SKM-1 (cell line): ENCODE results near the gene RPS4Y1.

ENCODE experiments used
- DNase-seq: peaks from one replicate; lab custom pipeline; 2025; ENCODE audit not compliant: unreplicated experiment; lab: John Stamatoyannopoulos, UW

The RPS4Y1 gene

GRCh38 chrY:2874211-2874610 is 32.8 kb downstream of the RPS4Y1 start:
- DNase-seq, result no peak

- DNase-seq, result no peak
These were observed 42.2 kb downstream of the RPS4Y1 start for GRCh38 chrY:2883561-2883960.

GRCh38 chrY:2885880-2886279 is 44.5 kb downstream of the RPS4Y1 start:
- no peak for DNase-seq

GRCh38 chrY:2887386-2887785 is 46.0 kb downstream of the RPS4Y1 start:
- no peak for DNase-seq

GRCh38 chrY:2887955-2888354 is 46.6 kb downstream of the RPS4Y1 start:
- DNase-seq, result no peak

GRCh38 chrY:2893471-2893870 is 52.1 kb downstream of the RPS4Y1 start:
- no peak for DNase-seq

GRCh38 chrY:2896050-2896449 is 54.6 kb downstream of the RPS4Y1 start:
- DNase-seq, result no peak

GRCh38 chrY:2907356-2907755 is 66.0 kb downstream of the RPS4Y1 start:
- DNase-seq, result no peak

- peak; percentile 1 for DNase-seq
These were observed 71.8 kb downstream of the RPS4Y1 start for GRCh38 chrY:2913066-2913815.
